Activated naive CD8-positive, alpha-beta T cell treated with anti-CD3 and anti-CD28 coated beads for 36 hours (primary cell): ENCODE measurements around the gene WDR17. TPM values are rescaled to one million over a fixed set of nuclear protein-coding genes. Genes with fewer than 3 reads are reported as not detected.

Experiments used
- total RNA-seq, 2 experiments: library from RNA; stranded (reverse); gene quantifications; one replicate each; pipeline ENCODE4 v1.2.3, GENCODE V29; 2021

WDR17 gene
- total RNA-seq, 2 experiments from 2014 or later, result 1.9 to 2.7 TPM

Other genes starting within 250 kb of the WDR17 start
- not detected for gene SPATA4, start 129.7 kb downstream of the WDR17 start, total RNA-seq
- not detected for gene ASB5, start 203.4 kb downstream of the WDR17 start, total RNA-seq